GM19324 (cell line): ENCODE data around the gene C1orf198.

ENCODE experiments used
- ATAC-seq: cut with Tn5 transposase; IDR thresholded peaks from one replicate; pipeline ENCODE4 v1.9.1; 2021; ENCODE audit warnings: mild to moderate bottlenecking, moderate library complexity; ENCODE audit not compliant: unreplicated experiment, low FRiP score

C1orf198 gene

GRCh38 chr1:230816018-230816417 lies 52.3 kb downstream of the C1orf198 start:
- no peak for ATAC-seq

GRCh38 chr1:230814949-230815692 lies 53.2 kb downstream of the C1orf198 start:
- no peak for ATAC-seq

GRCh38 chr1:230812568-230812967 lies 55.8 kb downstream of the C1orf198 start:
- ATAC-seq = no peak

- no peak for ATAC-seq
Observed at GRCh38 chr1:230809256-230809990, 58.9 kb downstream of the C1orf198 start.

DNA sequence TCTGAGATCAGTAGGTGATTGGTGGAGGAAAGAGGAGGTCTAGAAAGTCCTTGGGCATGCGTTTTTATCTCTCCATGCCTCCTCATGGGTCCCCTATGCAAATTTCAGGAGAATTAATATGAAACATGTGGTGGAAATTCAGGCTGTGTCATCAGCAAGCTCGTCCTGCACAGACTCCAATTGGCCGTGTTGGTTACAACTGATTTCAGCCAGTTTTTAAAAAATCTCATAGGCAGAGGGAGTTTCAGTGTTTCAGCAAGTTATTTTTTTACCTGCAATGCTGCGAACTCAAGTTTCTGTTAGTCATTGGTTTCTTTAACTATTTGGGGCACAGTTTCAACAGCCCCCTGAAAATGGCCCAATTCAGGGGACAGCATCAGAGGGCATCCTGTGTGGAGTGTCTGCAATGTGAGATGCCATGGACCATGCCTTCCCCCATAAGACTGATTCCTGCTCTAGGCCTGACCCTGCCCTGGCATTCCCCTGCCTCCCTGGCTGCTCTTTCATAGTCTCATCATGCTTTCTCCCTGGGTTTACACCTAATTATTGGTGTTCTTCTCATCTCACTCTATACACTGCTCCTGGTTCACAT lies 59.9 kb downstream of the C1orf198 start:
- no peak for ATAC-seq

- no peak for ATAC-seq
Observed at GRCh38 chr1:230807561-230808280, 60.6 kb downstream of the C1orf198 start.

GRCh38 chr1:230807029-230807428 lies 61.3 kb downstream of the C1orf198 start:
- no peak for ATAC-seq

- ATAC-seq = no peak
Observed at GRCh38 chr1:230806552-230806951, 61.8 kb downstream of the C1orf198 start.

GRCh38 chr1:230804396-230804795 lies 63.9 kb downstream of the C1orf198 start:
- ATAC-seq = no peak

DNA sequence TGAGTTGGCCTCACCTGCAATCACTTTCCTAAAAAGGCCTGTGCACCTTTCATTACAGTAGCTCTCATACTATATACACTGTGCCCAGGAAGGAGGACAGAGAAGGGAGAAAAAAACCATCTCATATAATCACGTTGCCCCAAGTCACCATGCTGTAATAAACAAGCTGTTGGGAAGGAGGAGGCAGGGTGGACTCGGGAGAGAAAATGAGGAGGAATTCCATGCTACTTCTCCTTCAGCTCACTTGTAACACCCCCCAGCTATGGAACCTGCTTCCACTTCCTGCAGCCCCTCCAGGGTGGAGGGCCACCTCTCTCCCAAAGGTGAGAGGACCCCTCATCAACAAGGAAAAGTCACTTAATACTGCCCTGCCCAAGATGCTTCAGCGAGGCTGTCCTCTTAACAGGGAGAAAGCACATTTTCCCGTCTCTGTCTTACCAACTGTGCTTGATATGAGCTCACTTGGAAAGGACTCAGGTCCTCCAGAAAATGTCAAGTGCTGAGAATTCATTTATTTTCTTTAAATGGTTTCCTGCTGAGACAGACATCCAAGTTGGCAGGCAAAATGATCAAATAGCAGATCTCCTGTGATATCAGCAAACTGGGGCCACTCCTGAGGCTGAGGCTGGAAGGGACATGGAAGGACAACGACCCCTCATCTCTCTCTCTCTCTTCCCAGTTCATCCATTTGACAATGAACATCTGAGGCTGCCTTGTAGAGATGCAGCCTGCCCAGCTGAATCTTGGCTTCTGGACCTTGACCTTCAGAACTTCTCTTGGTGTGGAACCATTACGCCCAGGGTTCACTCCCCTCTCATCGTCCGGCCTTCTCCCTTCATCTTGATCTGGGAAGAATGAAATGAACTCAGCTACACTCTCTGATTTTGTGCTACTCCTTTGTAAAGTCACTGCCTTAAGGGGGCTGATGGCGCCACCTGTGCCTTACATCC lies 67.2 kb downstream of the C1orf198 start:
- no peak for ATAC-seq

DNA sequence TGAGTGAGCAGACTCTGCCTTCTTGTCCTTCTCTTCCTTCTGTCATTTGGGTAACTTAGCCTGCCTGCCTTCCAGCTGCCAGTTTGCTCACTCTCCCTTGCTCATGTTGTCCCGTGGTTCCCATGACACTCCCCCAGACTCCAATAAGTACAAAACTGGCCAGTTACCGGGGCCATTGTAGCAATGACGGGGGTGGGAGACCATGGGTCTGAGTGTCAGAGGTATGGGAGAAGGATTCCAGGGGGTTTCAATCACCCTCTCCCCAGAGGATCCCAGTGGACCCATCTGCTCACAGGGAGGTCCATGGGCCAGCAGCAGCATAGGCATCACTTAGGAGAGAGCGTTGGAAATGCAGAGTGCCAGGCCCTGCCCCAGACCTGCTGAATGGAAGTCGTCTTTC lies 69.8 kb downstream of the C1orf198 start:
- no peak for ATAC-seq

GRCh38 chr1:230797942-230798365 lies 70.4 kb downstream of the C1orf198 start:
- ATAC-seq = no peak

DNA sequence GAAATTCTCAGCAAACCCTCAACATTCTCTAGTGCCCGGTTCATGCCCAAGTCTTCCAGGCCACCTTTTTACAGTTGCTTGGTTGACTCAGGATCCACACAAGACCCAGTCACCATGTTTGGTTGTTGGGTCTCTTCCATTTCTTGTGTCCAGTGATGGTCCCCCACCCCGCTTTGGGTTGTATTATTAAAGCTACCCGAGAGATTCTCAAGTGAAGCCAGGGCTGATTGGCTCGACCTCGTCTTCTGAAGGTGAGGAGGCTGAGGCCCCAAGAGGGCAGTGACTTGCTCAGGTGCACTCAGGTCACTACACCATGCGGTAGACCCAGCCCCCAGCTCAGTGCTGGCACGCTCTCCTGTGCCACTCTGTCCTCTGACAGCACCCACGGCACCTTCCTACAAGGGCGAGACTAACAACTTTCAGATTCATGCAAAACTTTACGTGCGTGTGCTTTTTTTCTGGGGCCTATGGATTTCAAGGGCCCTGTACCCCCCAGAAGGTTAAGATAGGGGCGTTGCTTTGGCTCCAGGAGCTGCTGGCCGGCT lies 70.9 kb downstream of the C1orf198 start:
- no peak for ATAC-seq

- ATAC-seq = no peak
Observed at GRCh38 chr1:230796626-230797025, 71.7 kb downstream of the C1orf198 start.

DNA sequence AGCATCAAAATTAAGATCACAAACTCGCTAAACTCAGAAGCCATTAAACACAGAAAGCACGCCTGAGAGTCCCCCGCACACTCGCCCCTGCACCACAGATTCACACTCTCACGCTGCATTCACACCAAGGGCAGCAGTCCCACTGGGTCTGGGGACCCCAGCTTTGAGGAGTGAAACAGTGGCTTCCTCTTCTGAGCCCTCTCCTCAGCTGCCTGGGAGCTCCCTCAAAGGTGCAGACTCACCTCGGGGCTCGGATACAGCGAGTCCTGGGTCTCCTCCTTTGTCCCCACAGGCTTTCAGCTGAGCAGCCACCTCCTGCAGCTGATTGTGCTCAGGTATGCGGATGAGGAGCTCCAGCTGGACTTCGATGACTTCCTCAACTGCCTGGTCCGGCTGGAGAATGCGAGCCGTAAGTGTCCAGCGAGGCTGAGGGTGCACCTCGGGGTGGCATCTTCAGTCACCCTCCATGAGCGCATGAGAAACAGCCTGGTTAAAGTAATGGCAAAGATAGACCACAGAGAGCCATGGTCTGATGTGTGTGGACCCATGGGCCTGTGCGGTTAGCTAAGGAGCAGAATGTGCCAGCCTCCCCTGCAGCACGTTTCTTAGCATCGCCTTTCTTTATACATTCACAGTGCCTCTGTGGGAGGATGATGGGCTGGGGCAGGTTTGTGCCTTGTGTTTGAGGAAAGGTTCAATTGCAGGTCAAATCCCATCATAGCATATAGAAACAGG lies 73.3 kb downstream of the C1orf198 start:
- ATAC-seq = no peak

GRCh38 chr1:230794431-230794830 lies 73.9 kb downstream of the C1orf198 start:
- ATAC-seq = no peak

- ATAC-seq = no peak
Observed at GRCh38 chr1:230793463-230793745, 74.9 kb downstream of the C1orf198 start.

DNA sequence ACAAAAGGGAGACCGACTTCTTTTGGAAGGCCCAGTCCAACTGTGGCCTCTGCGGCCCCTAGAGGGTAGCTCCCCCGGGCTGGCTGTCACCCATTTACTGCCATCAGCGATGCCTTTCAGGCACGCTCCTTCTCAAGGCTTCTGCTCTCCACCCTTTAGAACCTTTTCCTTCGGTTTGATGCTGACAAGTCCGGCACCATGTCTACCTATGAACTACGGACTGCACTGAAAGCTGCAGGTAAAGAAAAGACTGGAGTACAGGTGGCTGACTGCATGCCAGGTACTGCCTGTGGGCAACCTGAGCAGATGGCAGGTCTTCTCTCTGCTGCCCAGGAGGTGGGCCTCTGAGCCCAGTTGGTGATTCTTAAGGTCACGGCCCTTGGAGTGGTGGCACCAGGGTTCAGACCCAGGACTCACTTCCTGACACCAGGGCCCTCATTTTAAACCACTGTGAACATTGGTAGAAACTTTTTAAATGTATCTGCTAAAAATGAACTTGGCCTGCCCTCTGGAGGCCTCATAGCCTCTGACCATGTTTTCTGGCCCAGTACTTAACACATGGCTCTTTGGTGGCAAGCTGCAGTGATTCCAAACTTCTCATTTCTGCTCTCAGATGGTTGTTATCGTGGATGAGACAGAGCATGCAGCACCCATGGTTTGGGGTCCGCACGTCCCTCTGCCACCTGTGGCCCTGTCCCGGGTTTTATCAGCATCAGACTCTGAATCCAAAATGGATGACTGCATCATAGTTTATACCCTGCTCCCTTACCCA lies 75.4 kb downstream of the C1orf198 start:
- no peak for ATAC-seq
